ENCODE results near the gene KIF3A. TPM values are rescaled to one million over a fixed set of nuclear protein-coding genes. Genes with fewer than 3 reads are reported as not detected.

Gene KIF3A
- total RNA-seq, 4 donors from 2014 or later, result 1.5 to 32.2 (median 4.0) TPM

DNA sequence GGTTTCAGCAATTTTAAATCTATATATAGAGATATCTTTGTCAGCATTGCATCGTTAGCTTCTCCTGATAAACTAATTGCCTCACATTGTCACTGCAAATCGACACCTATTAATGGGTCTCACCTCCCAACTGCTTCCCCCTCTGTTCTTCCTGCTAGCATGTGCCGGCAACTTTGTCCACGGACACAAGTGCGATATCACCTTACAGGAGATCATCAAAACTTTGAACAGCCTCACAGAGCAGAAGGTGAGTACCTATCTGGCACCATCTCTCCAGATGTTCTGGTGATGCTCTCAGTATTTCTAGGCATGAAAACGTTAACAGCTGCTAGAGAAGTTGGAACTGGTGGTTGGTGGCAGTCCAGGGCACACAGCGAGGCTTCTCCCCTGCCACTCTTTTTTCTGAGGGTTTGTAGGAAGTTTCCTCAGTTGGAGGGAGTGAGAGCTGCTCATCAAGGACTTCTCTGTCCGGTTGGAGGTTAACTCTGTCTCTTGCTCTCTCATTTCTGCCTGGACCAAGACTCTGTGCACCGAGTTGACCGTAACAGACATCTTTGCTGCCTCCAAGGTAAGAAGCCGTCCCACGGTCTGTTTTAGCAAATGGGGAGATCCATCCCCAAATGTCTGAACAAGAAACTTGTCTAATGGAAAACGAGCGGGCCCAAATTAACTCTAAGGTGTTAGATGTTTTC is 63.3 kb downstream of the KIF3A start, which contains the start of gene IL4:
Gene IL4, plus strand, starts transcription at position 51 of the 692 bp plus-strand sequence. Its CDS starts 62 bp downstream, at position 113.
- Histone ChIP-seq H3K27ac (peak within 1 kb of the TSS in 2 of 4 donors; percentile 44 to 55), H3K27me3 (no peaks in the 10 kb centered on the region), H3K4me1 (peaks cover 0 to 11% (median 0%) of the 10 kb centered on the region in 4 donors), H3K4me3 (no peak within 1 kb of the TSS), H3K36me3 (no peaks in the 10 kb centered on the region), H3K9me3 (no peaks in the 10 kb centered on the region)
- DNase-seq, result no peak
- no peak for TF ChIP-seq POLR2A (IDR thresholded peaks at IDR 0.05)
- no peak for TF ChIP-seq CTCF (IDR thresholded peaks at IDR 0.05)

GRCh38 chr5:132673488-132673887 is 63.9 kb downstream of the KIF3A start:
- H3K9me3 ChIP-seq, result no peaks in the 10 kb centered on the region
- H3K27ac ChIP-seq, result no peak overlapping the region
- TF ChIP-seq CTCF (IDR thresholded peaks at IDR 0.05), result no peak
- no peak for TF ChIP-seq POLR2A (IDR thresholded peaks at IDR 0.05)
- H3K4me3 ChIP-seq, result no peak overlapping the region
- no peaks in the 10 kb centered on the region for H3K36me3 ChIP-seq
- H3K27me3 ChIP-seq, result no peaks in the 10 kb centered on the region
- H3K4me1 ChIP-seq, result peaks cover 0 to 11% (median 0%) of the 10 kb centered on the region in 4 donors
- no peak for DNase-seq

GRCh38 chr5:132671000-132671399 is 66.3 kb downstream of the KIF3A start:
- DNase-seq, result no peak
- no peaks in the 10 kb centered on the region for H3K27me3 ChIP-seq
- TF ChIP-seq POLR2A (IDR thresholded peaks at IDR 0.05) (no peak), CTCF (IDR thresholded peaks at IDR 0.05) (no peak)
- no peak overlapping the region for H3K27ac ChIP-seq
- H3K4me1 ChIP-seq, result peaks cover 0 to 6% (median 0%) of the 10 kb centered on the region in 4 donors
- H3K4me3 ChIP-seq, result no peak overlapping the region
- no peaks in the 10 kb centered on the region for H3K9me3 ChIP-seq
- no peaks in the 10 kb centered on the region for H3K36me3 ChIP-seq

GRCh38 chr5:132669966-132670882 is 67.1 kb downstream of the KIF3A start:
- no peak for TF ChIP-seq CTCF (IDR thresholded peaks at IDR 0.05)
- TF ChIP-seq POLR2A (IDR thresholded peaks at IDR 0.05), result no peak
- Histone ChIP-seq H3K4me1 (peaks cover 0 to 6% (median 0%) of the 10 kb centered on the region in 4 donors), H3K27ac (no peak overlapping the region), H3K36me3 (no peaks in the 10 kb centered on the region), H3K27me3 (no peaks in the 10 kb centered on the region), H3K4me3 (no peak overlapping the region), H3K9me3 (no peaks in the 10 kb centered on the region)
- DNase-seq, result no peak

GRCh38 chr5:132669455-132669820 is 67.9 kb downstream of the KIF3A start:
- TF ChIP-seq CTCF (IDR thresholded peaks at IDR 0.05) (no peak), POLR2A (IDR thresholded peaks at IDR 0.05) (no peak)
- no peaks in the 10 kb centered on the region for H3K27me3 ChIP-seq
- DNase-seq, result no peak
- H3K27ac ChIP-seq, result no peak overlapping the region
- H3K4me1 ChIP-seq, result peaks cover 0 to 6% (median 0%) of the 10 kb centered on the region in 4 donors
- H3K4me3 ChIP-seq, result no peak overlapping the region
- H3K9me3 ChIP-seq, result no peaks in the 10 kb centered on the region
- H3K36me3 ChIP-seq, result no peaks in the 10 kb centered on the region

All from Peyer's patch (tissue), 4 donors.